Liver (tissue), 9 donors: ENCODE measurements around the gene FAM168B. TPM values are rescaled to one million over a fixed set of nuclear protein-coding genes. Genes with fewer than 3 reads are reported as not detected.

Experiments
- DNase-seq: peaks from one replicate; pipeline ENCODE4 v3.0.0-alpha.2; 2017; ENCODE audit warnings: low spot score
- H3K27ac ChIP-seq, 2 donors: one replicate each; pipeline ENCODE4 v1.7.0; 2013; ENCODE audit warnings: inconsistent platforms in 2 of 2, low read length in 2 of 2, control low read depth in 1 of 2, low read depth in 1 of 2, mild to moderate bottlenecking in 1 of 2
- H3K27me3 ChIP-seq, 4 donors: one replicate each; pipeline versions ENCODE4 v1.6.1 to v1.7.0; 2013; ENCODE audit warnings: low read length in 3 of 4, inconsistent platforms in 1 of 4, mild to moderate bottlenecking in 1 of 4, moderate library complexity in 1 of 4; ENCODE audit not compliant: control insufficient read depth in 4 of 4, insufficient read depth in 4 of 4
- H3K36me3 ChIP-seq, 4 donors: one replicate each; pipeline versions ENCODE4 v1.6.1 to v1.7.0; 2013; ENCODE audit warnings: low read length in 3 of 4, mild to moderate bottlenecking in 3 of 4, low read depth in 1 of 4, moderate library complexity in 1 of 4; ENCODE audit not compliant: control insufficient read depth in 4 of 4, insufficient read depth in 3 of 4
- H3K4me1 ChIP-seq, 4 donors: one replicate each; pipeline versions ENCODE4 v1.6.1 to v1.7.0; 2013; ENCODE audit warnings: low read length in 3 of 4, mild to moderate bottlenecking in 3 of 4, moderate library complexity in 1 of 4; ENCODE audit not compliant: control insufficient read depth in 4 of 4, insufficient read depth in 4 of 4
- H3K4me3 ChIP-seq, 3 donors: one replicate each; pipeline versions ENCODE4 v1.6.1 to v1.7.0; 2013; ENCODE audit warnings: low read length in 3 of 3, control low read depth in 1 of 3, low read depth in 1 of 3, mild to moderate bottlenecking in 1 of 3
- H3K9ac ChIP-seq, 2 donors: one replicate each; pipeline ENCODE4 v1.7.0; 2013; ENCODE audit warnings: low read length in 2 of 2, mild to moderate bottlenecking in 2 of 2, moderate library complexity in 2 of 2, control low read depth in 1 of 2, low read depth in 1 of 2
- H3K9me3 ChIP-seq, 4 donors: one replicate each; pipeline versions ENCODE4 v1.6.1 to v1.7.0; 2013; ENCODE audit warnings: low read length in 3 of 4; ENCODE audit not compliant: control insufficient read depth in 4 of 4
- EGR1 ChIP-seq, 2 donors: IDR thresholded peaks; 2 replicates each; pipeline ENCODE4 v1.6.1; 2016 to 2018; ENCODE audit warnings: antibody characterized with exemption in 2 of 2, low read depth in 2 of 2
- FOXA1 ChIP-seq: IDR thresholded peaks from 2 replicates; pipeline ENCODE4 v1.6.1; 2016; ENCODE audit warnings: antibody characterized with exemption
- FOXA2 ChIP-seq: IDR thresholded peaks from 2 replicates; pipeline ENCODE4 v1.6.1; 2016; ENCODE audit warnings: antibody characterized with exemption
- GABPA ChIP-seq, 2 donors: IDR thresholded peaks in 1 of 2; conservative IDR thresholded peaks in 1 of 2; 2 replicates each; pipeline ENCODE4 v1.6.1; 2016; ENCODE audit warnings: antibody characterized with exemption in 2 of 2, mild to moderate bottlenecking in 1 of 2, moderate library complexity in 1 of 2
- HNF4A ChIP-seq, 2 donors: conservative IDR thresholded peaks; 2 replicates each; pipeline ENCODE4 v1.6.1; 2016; ENCODE audit warnings: antibody characterized with exemption in 2 of 2, mild to moderate bottlenecking in 2 of 2
- HNF4G ChIP-seq: IDR thresholded peaks from 2 replicates; pipeline ENCODE4 v1.6.1; 2016; ENCODE audit warnings: antibody characterized with exemption
- JUND ChIP-seq, 2 donors: IDR thresholded peaks; 2 replicates each; pipeline ENCODE4 v1.6.1; 2016; ENCODE audit warnings: antibody characterized with exemption in 2 of 2
- NR2F2 ChIP-seq: IDR thresholded peaks from 2 replicates; pipeline ENCODE4 v1.6.1; 2016; ENCODE audit warnings: antibody characterized with exemption
- RAD21 ChIP-seq, 2 donors: IDR thresholded peaks; 2 replicates each; pipeline ENCODE4 v1.6.1; 2016; ENCODE audit warnings: antibody characterized with exemption in 2 of 2, mild to moderate bottlenecking in 2 of 2
- RXRA ChIP-seq, 2 donors: IDR thresholded peaks; 2 replicates each; pipeline ENCODE4 v1.6.1; 2017 to 2018; ENCODE audit warnings: antibody characterized with exemption in 2 of 2, mild to moderate bottlenecking in 1 of 2
- SP1 ChIP-seq: IDR thresholded peaks from 2 replicates; pipeline ENCODE4 v1.6.1; 2018; ENCODE audit warnings: antibody characterized with exemption, mild to moderate bottlenecking
- TAF1 ChIP-seq: conservative IDR thresholded peaks from 2 replicates; pipeline ENCODE4 v1.6.1; 2016; ENCODE audit warnings: antibody characterized with exemption, mild to moderate bottlenecking
- YY1 ChIP-seq: IDR thresholded peaks from 2 replicates; pipeline ENCODE4 v1.6.1; 2016; ENCODE audit warnings: antibody characterized with exemption, mild to moderate bottlenecking
- whole genome bisulfite sequencing: extraction: QIAGEN DNeasy Blood & Tissue Kit; methylation state at CpG from one replicate; pipeline ENCODE4 v1.1.7; 2013; 5-methylcytosine and 5-hydroxymethylcytosine counted together
- polyA plus RNA-seq, 2 donors: library from polyadenylated mRNA; stranded (reverse) in 1 of 2; unstranded in 1 of 2; fragments of 200-250 nt in 1 of 2; fragments of >200 nt in 1 of 2; fragmentation: Nextera tagmentation in 1 of 2; extraction: Ambion mirVana in 1 of 2; gene quantifications; one replicate each; pipeline versions ENCODE4 v1.2.1 to v1.2.3, GENCODE V29; 2013 to 2015
- total RNA-seq, 2 donors: library from RNA; depleted of rRNA; stranded (reverse); fragments of >200 nt; gene quantifications; one replicate each; pipeline ENCODE4 v1.2.3, GENCODE V29; 2014
- TF ChIP-seq, protein P1 (sequence below): IDR thresholded peaks from 2 replicates; pipeline ENCODE4 v1.6.1; 2016; ENCODE audit warnings: antibody characterized with exemption
- TF ChIP-seq, protein P2 (sequence below): IDR thresholded peaks from 2 replicates; pipeline ENCODE4 v1.6.1; 2016; ENCODE audit warnings: antibody characterized with exemption
- TF ChIP-seq, protein P3 (sequence below): IDR thresholded peaks from 2 replicates; pipeline ENCODE4 v1.6.1; 2016; ENCODE audit warnings: antibody characterized with exemption
- TF ChIP-seq, protein P4 (sequence below): fragments of 150-350 bp; IDR thresholded peaks from 2 replicates; pipeline ENCODE4 v1.5.1; 2017; ENCODE audit warnings: improper control_type of control experiment, low read depth, low read length; ENCODE audit not compliant: missing input control
- TF ChIP-seq, protein P5 (sequence below): IDR thresholded peaks from 2 replicates; pipeline ENCODE4 v1.6.1; 2016; ENCODE audit warnings: antibody characterized with exemption, mild to moderate bottlenecking
- donor health status: healthy.
- donor health status: healthy.
- donor health status: healthy.
- donor health status: healthy.
- donor health status: healthy.

Gene FAM168B
- total and polyA plus RNA-seq, 4 donors, result 13.9 to 62.3 (median 30.8) TPM

DNA sequence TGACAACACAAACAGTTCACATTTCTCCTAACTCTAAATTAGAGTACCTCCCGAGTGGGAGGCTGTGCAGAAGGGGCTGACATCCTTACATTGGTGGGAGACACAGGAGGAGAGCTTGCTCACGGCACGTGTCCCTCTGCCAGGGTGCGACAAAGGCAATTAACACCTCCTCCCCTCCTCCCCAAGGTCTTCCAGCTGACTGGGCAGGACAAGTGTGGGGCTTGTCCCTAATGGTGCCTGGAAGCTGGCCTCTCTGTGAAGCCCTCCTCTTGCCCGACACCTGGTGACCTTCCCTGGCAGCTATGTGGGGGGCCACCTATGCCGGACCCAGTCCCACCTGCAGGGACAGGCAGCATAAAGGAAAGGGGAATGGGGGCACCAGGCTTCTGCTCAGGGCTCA, 57.0 kb downstream of the FAM168B start:
- TF ChIP-seq, protein P1, sequence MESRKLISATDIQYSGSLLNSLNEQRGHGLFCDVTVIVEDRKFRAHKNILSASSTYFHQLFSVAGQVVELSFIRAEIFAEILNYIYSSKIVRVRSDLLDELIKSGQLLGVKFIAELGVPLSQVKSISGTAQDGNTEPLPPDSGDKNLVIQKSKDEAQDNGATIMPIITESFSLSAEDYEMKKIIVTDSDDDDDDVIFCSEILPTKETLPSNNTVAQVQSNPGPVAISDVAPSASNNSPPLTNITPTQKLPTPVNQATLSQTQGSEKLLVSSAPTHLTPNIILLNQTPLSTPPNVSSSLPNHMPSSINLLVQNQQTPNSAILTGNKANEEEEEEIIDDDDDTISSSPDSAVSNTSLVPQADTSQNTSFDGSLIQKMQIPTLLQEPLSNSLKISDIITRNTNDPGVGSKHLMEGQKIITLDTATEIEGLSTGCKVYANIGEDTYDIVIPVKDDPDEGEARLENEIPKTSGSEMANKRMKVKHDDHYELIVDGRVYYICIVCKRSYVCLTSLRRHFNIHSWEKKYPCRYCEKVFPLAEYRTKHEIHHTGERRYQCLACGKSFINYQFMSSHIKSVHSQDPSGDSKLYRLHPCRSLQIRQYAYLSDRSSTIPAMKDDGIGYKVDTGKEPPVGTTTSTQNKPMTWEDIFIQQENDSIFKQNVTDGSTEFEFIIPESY, result no peak
- TF ChIP-seq, protein P2, sequence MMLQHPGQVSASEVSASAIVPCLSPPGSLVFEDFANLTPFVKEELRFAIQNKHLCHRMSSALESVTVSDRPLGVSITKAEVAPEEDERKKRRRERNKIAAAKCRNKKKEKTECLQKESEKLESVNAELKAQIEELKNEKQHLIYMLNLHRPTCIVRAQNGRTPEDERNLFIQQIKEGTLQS, result no peak
- TF ChIP-seq FOXA2 (no peak), RXRA (IDR thresholded peaks at IDR 0.05) (no peak), SP1 (no peak), GABPA (IDR thresholded peaks at IDR 0.05 in 1 of 2, conservative IDR thresholded peaks at IDR 0.05 in 1 of 2) (no peak), HNF4G (no peak), JUND (IDR thresholded peaks at IDR 0.05) (no peak), HNF4A (conservative IDR thresholded peaks at IDR 0.05) (no peak), TAF1 (no peak), RAD21 (IDR thresholded peaks at IDR 0.05) (no peak), NR2F2 (no peak), FOXA1 (no peak), YY1 (no peak)
- TF ChIP-seq, protein P3, sequence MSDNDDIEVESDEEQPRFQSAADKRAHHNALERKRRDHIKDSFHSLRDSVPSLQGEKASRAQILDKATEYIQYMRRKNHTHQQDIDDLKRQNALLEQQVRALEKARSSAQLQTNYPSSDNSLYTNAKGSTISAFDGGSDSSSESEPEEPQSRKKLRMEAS, result no peak
- TF ChIP-seq, protein P4, sequence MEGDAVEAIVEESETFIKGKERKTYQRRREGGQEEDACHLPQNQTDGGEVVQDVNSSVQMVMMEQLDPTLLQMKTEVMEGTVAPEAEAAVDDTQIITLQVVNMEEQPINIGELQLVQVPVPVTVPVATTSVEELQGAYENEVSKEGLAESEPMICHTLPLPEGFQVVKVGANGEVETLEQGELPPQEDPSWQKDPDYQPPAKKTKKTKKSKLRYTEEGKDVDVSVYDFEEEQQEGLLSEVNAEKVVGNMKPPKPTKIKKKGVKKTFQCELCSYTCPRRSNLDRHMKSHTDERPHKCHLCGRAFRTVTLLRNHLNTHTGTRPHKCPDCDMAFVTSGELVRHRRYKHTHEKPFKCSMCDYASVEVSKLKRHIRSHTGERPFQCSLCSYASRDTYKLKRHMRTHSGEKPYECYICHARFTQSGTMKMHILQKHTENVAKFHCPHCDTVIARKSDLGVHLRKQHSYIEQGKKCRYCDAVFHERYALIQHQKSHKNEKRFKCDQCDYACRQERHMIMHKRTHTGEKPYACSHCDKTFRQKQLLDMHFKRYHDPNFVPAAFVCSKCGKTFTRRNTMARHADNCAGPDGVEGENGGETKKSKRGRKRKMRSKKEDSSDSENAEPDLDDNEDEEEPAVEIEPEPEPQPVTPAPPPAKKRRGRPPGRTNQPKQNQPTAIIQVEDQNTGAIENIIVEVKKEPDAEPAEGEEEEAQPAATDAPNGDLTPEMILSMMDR, result no peak
- TF ChIP-seq, protein P5, sequence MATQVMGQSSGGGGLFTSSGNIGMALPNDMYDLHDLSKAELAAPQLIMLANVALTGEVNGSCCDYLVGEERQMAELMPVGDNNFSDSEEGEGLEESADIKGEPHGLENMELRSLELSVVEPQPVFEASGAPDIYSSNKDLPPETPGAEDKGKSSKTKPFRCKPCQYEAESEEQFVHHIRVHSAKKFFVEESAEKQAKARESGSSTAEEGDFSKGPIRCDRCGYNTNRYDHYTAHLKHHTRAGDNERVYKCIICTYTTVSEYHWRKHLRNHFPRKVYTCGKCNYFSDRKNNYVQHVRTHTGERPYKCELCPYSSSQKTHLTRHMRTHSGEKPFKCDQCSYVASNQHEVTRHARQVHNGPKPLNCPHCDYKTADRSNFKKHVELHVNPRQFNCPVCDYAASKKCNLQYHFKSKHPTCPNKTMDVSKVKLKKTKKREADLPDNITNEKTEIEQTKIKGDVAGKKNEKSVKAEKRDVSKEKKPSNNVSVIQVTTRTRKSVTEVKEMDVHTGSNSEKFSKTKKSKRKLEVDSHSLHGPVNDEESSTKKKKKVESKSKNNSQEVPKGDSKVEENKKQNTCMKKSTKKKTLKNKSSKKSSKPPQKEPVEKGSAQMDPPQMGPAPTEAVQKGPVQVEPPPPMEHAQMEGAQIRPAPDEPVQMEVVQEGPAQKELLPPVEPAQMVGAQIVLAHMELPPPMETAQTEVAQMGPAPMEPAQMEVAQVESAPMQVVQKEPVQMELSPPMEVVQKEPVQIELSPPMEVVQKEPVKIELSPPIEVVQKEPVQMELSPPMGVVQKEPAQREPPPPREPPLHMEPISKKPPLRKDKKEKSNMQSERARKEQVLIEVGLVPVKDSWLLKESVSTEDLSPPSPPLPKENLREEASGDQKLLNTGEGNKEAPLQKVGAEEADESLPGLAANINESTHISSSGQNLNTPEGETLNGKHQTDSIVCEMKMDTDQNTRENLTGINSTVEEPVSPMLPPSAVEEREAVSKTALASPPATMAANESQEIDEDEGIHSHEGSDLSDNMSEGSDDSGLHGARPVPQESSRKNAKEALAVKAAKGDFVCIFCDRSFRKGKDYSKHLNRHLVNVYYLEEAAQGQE, result no peak
- Histone ChIP-seq H3K27me3 (peaks cover 0 to 15% (median under 1%) of the 10 kb centered on the region in 4 donors), H3K9me3 (no peaks in the 10 kb centered on the region), H3K36me3 (no peaks in the 10 kb centered on the region), H3K9ac (no peak overlapping the region), H3K27ac (no peak overlapping the region), H3K4me3 (no peak overlapping the region), H3K4me1 (peaks cover 3 to 5% (median 5%) of the 10 kb centered on the region in 4 donors)
- WGBS, result 46% methylated on average over 6 of the region's 6 CpGs
- DNase-seq, result peak; percentile 31

DNA sequence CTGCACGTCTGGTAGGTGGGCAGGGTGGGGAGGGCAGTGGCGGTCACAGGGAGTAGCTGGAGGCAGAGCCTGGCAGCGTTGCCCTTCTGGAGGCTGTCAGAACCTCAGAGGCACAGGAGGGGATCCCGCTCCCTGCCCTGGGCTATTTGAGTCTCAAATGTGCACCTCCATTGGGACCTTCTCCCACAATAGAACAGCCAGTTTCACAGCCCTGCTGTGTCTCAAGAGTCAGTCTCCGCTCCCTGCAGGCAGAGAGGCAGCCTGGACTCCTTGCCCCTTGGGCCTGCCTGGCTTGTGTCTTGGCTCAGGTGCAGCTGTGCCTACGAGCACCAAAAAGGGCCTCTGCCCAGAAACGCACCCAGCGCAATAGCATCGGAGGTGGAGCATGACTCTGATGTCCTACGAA, 57.4 kb downstream of the FAM168B start:
- 65% methylated on average over 10 of the region's 10 CpGs for WGBS
- Histone ChIP-seq H3K36me3 (no peaks in the 10 kb centered on the region), H3K9me3 (no peaks in the 10 kb centered on the region), H3K27ac (no peak overlapping the region), H3K9ac (no peak overlapping the region), H3K4me3 (no peak overlapping the region), H3K4me1 (peaks cover 3 to 5% (median 5%) of the 10 kb centered on the region in 4 donors), H3K27me3 (peaks cover 0 to 15% (median under 1%) of the 10 kb centered on the region in 4 donors)
- DNase-seq, result no peak
- TF ChIP-seq SP1 (no peak), JUND (IDR thresholded peaks at IDR 0.05) (no peak), HNF4G (no peak), GABPA (IDR thresholded peaks at IDR 0.05 in 1 of 2, conservative IDR thresholded peaks at IDR 0.05 in 1 of 2) (no peak), EGR1 (IDR thresholded peaks at IDR 0.05; ENCODE audit: low read depth in 2 of 2) (no peak), RXRA (IDR thresholded peaks at IDR 0.05) (no peak), NR2F2 (no peak), FOXA1 (no peak), YY1 (no peak), HNF4A (conservative IDR thresholded peaks at IDR 0.05) (no peak)
- TF ChIP-seq, protein P3, result no peak
- TF ChIP-seq, protein P4, result no peak
- TF ChIP-seq, protein P2, result no peak
